IPS-18c (cell line): Measurements from ENCODE around the gene VPS13A.
"Not testable (repeated sequence)": the region's sequence is repeated elsewhere in the genome, so short reads cannot be mapped to it uniquely, and the experiment has no call there.

Experiments used
- H3K4me3 ChIP-seq: 2 replicates; pipeline ENCODE4 v1.7.0; 2013; ENCODE audit warnings: low read depth, mild to moderate bottlenecking, low read length, moderate library complexity; ENCODE audit not compliant: insufficient read depth
- H3K9me3 ChIP-seq: one replicate; pipeline ENCODE4 v1.6.1; 2013; ENCODE audit warnings: mild to moderate bottlenecking, low read length, moderate library complexity; ENCODE audit not compliant: control insufficient read depth, insufficient read depth

The VPS13A gene

DNA sequence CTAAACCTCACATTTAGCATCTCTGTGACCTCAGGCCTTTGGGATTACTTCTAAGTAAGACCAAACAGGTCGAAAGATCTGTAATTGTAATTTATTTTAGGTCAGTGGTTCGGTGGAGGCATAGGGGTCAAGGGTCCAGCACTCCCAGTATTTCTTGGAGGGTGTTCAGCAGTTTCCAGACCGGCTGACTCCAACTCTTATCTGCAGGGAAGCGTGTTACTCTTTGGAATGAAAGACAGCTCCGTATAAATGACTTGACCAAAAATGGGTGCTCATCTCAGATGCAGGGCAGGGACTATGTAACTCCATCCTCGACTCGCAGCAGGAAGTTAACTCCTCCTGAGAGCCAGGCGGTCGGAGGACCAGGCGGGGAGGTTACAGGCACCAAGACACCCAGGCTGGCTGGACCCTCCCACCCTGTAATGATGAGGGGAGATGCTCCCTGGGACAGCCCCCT is 620 bp upstream of the VPS13A start:
- peak overlapping the region; percentile 97 for H3K4me3 ChIP-seq
- H3K9me3 ChIP-seq, result no peaks in the 10 kb centered on the region

DNA sequence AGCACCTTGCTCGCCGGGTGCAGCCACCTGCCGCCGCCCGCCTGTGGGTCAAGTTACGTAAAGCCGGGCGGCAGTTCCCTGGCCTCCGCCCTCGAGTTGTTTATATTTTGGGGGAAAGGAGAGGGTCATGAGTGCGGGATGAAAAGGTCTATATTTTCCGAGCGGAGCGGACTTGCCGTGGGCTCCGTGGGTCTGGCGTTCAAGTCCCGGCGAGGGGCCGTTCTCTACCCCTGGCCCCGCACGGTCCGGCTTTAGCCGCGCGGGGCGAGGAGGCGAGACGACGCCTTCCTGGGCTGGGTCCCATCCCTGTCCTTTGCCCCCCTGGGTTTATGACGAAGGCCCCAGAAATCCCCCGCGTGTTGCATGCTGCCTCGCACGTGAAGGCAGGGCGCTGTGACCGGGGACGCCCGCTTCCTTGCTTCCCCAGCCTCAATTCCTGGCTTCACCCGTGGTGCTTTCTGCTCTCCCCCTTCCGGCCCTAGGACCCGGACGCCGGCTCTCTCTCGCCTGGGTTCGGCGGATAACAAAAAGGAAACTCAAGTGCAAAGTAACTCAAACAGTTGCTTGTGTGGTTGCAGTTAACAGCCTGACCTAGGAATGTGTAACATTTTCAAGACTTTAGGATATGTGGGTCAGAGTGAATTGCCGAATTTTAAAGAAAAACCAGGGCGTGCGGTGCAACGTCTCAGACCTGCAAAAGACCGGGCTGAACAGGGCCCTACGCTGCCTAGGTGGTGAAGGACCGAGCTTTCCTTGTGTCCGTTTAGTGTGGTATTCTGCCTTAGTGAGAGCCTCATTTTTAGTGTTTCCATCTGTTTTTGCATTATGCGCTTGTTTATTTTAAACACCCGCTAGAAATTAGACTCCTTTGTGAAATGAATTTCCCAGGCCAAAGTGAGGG is 810 bp downstream of the VPS13A start:
- Histone ChIP-seq H3K4me3 (peak overlapping the region; percentile 97), H3K9me3 (no peaks in the 10 kb centered on the region)

DNA sequence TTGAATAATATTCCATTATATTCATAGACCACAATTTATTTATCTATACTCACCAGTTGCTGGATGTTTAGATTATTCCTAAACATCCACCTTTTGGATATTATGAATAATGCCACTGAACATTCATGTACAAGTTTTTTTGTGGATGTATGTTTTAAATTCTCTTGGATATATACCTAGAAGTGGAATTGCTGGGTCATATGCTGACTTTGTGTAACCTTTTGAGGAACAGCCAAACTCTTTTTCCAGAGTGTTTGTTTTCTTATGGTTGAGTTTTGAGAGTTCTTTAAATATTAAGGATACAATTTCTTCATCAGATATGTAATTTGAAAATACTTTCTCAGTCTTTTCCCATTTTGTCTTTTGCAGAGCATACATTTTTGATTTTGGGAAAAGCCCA is 2.7 kb downstream of the VPS13A start:
- no peaks in the 10 kb centered on the region for H3K9me3 ChIP-seq
- no peak overlapping the region for H3K4me3 ChIP-seq

DNA sequence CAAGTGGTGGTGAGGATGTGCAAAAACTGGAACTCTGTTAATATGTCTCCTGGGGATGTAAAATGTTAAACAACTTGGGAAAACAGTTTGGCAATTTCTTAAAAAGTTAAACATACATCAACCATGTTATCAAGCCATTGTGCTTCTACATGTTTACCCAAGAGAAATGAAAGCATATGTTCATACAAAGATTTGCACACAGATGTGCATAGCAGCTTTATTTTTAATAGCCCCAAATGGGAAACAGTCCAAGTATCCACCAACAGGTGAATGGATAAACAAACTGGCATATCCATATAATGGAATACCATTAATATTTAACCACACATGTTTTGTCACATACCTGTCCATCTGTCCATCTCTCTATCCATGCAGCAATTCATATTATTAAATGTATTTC is 6.2 kb downstream of the VPS13A start:
- Histone ChIP-seq H3K4me3 (no peak overlapping the region), H3K9me3 (no peaks in the 10 kb centered on the region)

DNA sequence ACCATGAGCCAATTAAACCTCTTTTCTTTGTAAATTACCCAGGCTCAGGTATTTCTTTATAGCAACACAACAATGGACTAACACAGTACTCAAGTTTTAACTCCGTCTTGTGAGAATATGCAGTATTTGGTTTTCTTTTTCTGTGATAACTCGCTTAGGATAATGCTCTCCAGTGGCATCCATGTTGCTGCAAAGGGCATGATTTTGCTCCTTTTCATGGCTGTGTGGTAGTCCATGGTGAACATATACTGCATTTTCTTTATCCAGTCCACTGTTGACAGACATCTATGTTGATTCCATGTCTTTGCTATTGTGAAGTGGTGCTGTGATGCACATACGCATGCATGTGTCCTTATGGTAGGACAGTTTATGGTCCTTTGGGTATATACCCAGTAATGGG is 10.9 kb downstream of the VPS13A start:
- Histone ChIP-seq H3K4me3 (no peak overlapping the region), H3K9me3 (no peaks in the 10 kb centered on the region)

DNA sequence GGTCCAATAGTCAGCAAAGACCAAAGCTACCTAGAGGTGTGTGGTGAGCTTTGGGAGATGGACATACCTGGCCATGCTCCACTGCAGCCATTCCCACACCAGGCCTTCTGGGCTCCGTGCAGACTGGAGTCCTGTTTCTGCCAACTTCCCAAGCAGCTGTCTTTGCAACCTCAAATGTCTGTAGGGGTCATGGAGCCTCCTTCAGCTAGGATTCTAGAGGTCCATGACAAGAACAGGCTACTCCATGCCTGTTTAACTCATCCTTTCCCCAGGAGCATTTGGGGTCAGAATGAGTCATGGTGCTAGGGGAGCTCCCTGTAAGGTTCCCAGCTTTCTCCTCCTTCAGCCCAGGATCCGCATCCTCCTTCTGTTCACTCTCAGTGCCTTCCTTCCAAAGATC is 17.1 kb downstream of the VPS13A start:
- Histone ChIP-seq H3K9me3 (peaks cover 2% of the 10 kb centered on the region), H3K4me3 (no peak overlapping the region)

DNA sequence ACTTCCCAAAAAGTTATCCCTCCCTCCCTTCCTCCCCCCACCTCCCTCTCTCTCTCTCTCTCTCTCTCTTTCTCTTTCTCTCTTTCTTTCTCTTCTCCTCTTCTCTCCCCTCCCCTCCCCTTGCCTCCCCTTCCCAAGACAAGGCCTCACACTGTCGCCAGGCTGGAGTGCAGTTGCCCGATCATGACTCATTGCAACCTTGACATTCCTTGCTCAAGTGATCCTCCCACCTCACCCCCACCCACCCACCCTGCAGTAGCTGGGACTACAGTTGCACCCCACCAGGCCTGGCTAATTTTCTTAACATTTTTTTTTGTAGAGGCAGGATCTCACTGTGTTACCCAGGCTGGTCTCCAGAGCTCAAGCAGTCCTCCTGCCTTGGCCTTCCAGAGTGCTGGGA is 32.8 kb downstream of the VPS13A start:
- no peaks in the 10 kb centered on the region for H3K9me3 ChIP-seq
- H3K4me3 ChIP-seq, result no peak overlapping the region

DNA sequence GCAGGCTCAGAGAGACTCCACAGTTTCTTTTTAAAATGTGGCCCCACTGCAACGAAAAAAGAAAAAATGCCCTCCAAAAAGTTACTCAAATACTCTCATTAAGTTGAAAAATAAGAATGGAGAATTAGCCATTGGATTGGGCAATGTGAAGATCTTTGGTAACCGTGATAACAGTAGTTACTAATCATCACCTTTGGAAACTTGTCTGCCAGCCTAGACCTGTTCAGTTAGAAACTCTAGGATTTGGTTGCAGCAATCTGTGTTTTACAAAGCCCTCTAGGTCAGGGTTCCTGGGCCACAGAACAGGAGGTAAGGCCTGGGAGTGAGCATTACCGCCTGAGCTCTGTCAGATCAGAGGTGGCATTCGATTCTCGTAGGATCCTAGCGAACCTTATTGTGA is 34.2 kb downstream of the VPS13A start:
- no peak overlapping the region for H3K4me3 ChIP-seq
- H3K9me3 ChIP-seq, result no peaks in the 10 kb centered on the region

DNA sequence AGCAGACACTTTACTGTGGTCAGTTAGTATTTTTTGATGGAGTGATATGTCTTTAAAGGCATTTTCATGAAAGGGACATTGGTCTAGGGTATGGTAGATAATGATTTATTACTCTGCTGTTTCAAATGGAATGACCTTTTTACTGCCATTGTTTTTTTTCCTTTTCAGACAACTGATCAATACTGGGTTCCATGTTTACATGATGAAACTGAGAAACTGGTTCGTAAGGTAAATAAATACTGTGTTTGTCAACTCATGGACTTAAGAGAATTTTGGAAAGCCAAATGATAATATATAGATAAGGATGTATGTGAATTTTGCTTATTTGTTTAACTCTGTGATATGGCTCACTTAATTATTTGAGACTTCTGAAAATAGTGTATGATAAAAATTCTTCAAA is 35.5 kb downstream of the VPS13A start:
- H3K9me3 ChIP-seq, result no peaks in the 10 kb centered on the region
- H3K4me3 ChIP-seq, result no peak overlapping the region

DNA sequence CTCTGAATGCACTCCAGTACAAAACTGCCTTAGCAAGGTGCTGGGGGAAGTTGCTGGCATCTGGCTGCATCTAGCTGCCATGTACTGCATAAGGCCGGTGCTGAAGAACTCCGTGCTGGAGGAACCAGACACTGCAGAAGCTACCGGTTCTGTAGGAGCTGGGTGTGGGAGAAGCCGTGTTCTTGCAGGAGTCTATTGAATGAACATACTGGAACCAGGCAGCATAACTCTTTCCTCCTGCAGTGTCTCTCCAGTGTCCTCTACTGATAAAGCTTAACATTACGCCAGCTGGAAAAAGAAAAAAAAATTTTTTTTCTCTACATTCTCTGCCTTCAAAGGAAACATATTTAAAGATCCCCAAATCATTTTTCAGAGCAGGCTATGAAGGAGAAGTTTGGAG is 38.5 kb downstream of the VPS13A start:
- H3K9me3 ChIP-seq, result no peaks in the 10 kb centered on the region
- no peak overlapping the region for H3K4me3 ChIP-seq

DNA sequence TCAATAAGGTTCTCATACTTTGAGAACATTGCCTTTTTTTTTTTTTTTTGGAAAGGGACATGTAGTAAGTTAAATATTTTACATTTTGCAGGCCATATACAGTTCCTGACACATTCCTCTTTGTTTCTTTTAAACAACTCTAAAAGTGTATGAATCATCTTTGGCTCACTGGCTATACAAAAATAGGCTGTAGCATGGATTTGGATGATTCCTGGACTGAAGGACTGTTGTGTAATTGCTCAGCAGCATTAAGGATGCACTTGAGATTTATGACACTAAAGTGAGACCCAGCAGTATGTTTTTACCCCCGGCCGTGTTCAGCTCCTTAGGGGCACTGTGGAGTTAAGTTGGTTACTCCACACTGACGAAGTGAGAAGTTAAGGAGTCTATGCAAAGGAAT is 41.3 kb downstream of the VPS13A start:
- Histone ChIP-seq H3K4me3 (no peak overlapping the region), H3K9me3 (no peaks in the 10 kb centered on the region)

DNA sequence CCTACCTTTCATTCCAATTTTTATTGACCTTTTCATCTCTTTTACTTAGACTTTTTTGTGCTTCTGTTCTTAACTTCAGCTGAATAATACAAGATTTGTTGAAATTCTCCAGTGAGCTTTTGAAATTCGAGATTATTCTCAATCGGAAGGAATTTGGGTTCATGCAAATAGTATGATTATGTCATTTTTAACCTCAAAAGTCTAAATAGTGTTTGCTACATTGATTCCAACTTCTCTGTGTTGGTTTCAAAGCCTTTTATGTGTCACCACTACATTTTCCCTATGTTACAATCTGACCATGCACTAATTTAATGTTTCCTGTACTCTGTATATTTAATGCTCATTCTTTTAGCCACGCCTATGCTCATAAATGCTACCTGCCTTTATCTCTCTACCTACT is 44.1 kb downstream of the VPS13A start:
- no peaks in the 10 kb centered on the region for H3K9me3 ChIP-seq
- no peak overlapping the region for H3K4me3 ChIP-seq

DNA sequence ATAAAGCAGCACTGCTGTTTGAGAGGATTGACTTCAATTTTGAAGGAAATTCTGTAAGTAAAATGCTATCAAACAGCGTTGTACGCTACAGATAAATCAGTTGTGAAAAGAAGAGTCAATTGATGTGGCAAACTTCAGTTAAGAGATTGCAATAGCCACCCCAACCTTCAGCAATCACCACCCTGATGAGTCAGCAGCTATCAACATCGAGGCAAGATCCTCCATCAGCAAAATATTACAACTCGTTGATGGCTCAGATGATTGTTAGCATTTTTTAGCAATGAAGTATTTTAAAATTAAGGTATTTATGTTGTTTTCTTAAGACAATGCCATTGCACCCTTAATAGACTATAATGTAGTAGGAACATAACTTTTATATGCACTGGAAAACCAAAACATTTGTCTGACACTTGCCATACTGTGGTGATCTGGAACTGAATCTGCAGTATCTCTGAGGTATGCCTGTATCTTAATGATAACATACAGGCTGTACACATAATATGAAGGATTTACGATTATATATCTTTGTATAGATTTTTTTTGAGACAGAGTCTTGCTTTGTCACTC is 47.5 kb downstream of the VPS13A start:
- no peak overlapping the region for H3K4me3 ChIP-seq
- H3K9me3 ChIP-seq, result no peaks in the 10 kb centered on the region

DNA sequence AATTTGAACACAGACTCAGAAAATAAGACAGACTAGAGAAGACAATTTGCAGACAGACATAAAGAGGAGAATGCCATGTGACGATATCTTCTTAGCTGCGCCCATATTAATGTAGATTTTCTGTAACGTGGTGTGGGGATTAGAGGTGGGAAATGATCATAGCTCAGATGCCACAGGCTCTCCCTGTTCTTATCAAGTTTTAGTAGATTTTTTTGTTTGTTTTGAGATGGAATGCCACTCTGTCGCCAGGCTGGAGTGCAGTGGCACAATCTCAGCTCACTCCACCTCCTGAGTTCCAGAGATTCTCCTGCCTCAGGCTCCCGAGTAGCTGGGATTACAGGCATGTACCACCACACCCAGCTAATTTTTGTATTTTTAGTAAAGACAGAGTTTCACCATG is 59.4 kb downstream of the VPS13A start:
- Histone ChIP-seq H3K4me3 (no peak overlapping the region), H3K9me3 (no peaks in the 10 kb centered on the region)

DNA sequence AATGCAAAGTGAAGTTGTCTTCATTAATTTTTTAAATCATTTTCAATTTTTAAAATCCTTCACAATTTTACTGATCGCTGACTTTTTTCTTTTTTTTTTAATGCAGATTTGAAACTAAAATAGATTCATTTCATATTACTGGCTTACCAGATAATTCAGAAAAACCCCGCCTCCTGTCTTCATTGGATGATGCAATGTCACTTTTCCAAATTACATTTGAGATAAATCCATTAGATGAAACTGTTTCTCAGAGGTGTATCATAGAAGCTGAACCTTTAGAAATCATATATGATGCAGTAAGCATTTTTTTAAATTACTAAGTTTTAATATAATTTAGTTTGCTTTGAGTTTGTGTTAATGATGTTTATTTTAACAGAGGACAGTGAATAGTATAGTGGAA is 60.6 kb downstream of the VPS13A start:
- H3K4me3 ChIP-seq, result no peak overlapping the region
- H3K9me3 ChIP-seq, result no peaks in the 10 kb centered on the region

DNA sequence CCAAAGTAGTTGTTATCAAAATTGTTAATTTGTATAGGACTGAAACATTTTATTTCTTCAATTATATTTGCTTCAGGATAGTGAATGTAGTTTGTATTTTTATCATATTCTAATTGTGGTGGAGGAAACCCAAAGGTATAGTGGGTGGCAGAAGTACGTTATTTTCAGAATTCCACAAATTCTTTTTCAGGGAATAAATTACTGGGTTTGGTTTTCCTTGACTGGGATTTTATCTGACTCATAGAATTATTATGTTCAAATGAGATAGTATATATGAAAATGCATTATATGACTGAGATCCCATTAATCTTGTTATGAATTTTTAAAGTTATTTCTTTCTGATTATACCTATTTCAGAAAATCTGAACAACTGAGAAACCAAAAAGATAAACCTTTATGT is 73.7 kb downstream of the VPS13A start:
- H3K4me3 ChIP-seq, result no peak overlapping the region
- no peaks in the 10 kb centered on the region for H3K9me3 ChIP-seq

DNA sequence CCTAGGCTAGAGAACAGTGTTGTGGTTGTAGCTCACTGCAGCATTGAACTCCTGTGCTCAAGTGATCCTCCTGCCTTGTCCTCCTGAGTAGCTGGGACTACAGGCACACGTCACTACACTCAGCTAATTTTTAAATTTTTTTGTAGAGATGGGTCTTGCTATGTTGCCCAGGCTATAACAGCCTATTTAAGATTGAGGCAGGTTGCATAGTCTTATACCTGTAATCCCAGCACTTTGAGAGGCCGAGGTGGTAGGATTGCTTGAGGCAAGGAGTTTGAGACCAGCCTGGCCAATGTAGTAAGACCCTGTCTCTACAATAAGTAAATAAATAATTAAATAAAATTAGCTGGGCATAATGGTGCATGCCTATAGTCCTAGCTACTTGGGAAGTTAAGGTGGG is 79.9 kb downstream of the VPS13A start:
- Histone ChIP-seq H3K9me3 (no peaks in the 10 kb centered on the region), H3K4me3 (no peak overlapping the region)

DNA sequence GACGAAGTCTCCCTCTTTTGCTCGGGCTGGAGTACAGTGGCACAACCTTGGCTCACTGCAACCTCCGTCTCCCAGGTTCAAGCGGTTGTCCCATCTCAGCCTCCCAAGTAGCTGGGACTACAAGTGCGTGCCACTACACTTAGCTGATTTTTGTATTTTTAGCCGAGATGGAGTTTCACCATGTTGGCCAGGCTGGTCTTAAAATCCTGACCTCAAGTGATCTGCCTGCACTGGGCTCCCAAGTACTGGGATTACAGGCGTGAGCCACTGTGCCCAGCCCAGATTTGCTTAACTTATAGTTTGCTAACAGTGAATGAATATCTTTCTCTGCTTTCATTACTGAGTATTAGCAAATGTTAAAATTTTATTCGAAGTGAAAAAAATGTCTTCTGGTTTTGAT is 84.3 kb downstream of the VPS13A start:
- no peak overlapping the region for H3K4me3 ChIP-seq
- no peaks in the 10 kb centered on the region for H3K9me3 ChIP-seq

DNA sequence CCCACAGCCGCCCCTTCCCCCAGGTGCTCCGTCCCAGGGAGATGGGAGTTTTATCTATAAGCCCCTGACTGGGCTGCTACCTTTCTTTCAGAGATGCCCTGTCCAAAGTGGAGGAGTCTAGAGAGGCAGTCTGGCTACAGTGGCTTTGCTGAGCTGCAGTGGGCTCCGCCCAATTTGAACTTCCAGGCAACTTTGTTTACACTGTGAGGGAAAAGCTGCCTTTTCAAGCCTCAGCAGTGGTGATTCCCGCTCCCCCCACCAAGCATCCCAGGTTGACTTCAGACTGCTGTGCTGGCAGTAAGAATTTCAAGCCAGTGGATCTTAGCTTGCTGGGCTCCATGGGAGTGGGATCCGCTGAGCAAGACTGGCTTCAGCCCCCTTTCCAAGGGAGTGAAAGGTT is 90.4 kb downstream of the VPS13A start:
- H3K4me3 ChIP-seq, H3K9me3 ChIP-seq: not testable (repeated sequence)
